CD4-positive, alpha-beta T cell treated with Interferon alpha-2 for 1 hour (primary cell): ENCODE measurements around the gene PDE11A.

Experiments
- DNase-seq, 2 donors: peaks; one replicate each; pipeline ENCODE4 v3.0.0-alpha.2; 2020 to 2022

The PDE11A gene

GRCh38 chr2:177753682-177754491, 318.7 kb downstream of the PDE11A start:
- peak; percentile 32 to 62 for DNase-seq

- DNase-seq = no peak
These were observed 324.2 kb downstream of the PDE11A start for GRCh38 chr2:177748360-177748759.

- DNase-seq = no peak
These were observed 325.2 kb downstream of the PDE11A start for GRCh38 chr2:177747384-177747783.

- DNase-seq = no peak
These were observed 326.2 kb downstream of the PDE11A start for GRCh38 chr2:177746358-177746757.

GRCh38 chr2:177745531-177745930, 327.0 kb downstream of the PDE11A start:
- DNase-seq = no peak

GRCh38 chr2:177742851-177743250, 329.7 kb downstream of the PDE11A start:
- no peak for DNase-seq

GRCh38 chr2:177741866-177742265, 330.7 kb downstream of the PDE11A start:
- no peak for DNase-seq

GRCh38 chr2:177740700-177741099, 331.9 kb downstream of the PDE11A start:
- DNase-seq = no peak

- DNase-seq = no peak
These were observed 333.9 kb downstream of the PDE11A start for GRCh38 chr2:177738461-177739235.

- no peak for DNase-seq
These were observed 337.2 kb downstream of the PDE11A start for GRCh38 chr2:177735318-177735803.

- no peak for DNase-seq
These were observed 339.2 kb downstream of the PDE11A start for GRCh38 chr2:177733322-177733855.

- DNase-seq = no peak
These were observed 341.2 kb downstream of the PDE11A start for GRCh38 chr2:177731384-177731783.

- no peak for DNase-seq
These were observed 341.8 kb downstream of the PDE11A start for GRCh38 chr2:177730792-177731191.

- DNase-seq = no peak
These were observed 342.2 kb downstream of the PDE11A start for GRCh38 chr2:177730363-177730762.

GRCh38 chr2:177728920-177729319, 343.7 kb downstream of the PDE11A start:
- no peak for DNase-seq

- DNase-seq = no peak
These were observed 344.2 kb downstream of the PDE11A start for GRCh38 chr2:177728399-177728765.

- no peak for DNase-seq
These were observed 344.8 kb downstream of the PDE11A start for GRCh38 chr2:177727577-177728398.

- no peak for DNase-seq
These were observed 345.6 kb downstream of the PDE11A start for GRCh38 chr2:177726931-177727348.

- DNase-seq = peak; percentile 13 to 43
These were observed 347.9 kb downstream of the PDE11A start for GRCh38 chr2:177724398-177725287.

GRCh38 chr2:177723235-177723634, 349.3 kb downstream of the PDE11A start:
- no peak for DNase-seq

GRCh38 chr2:177721818-177722567, 350.6 kb downstream of the PDE11A start:
- no peak for DNase-seq
